Stimulated activated CD4-positive, alpha-beta T cell treated with anti-CD3 and anti-CD28 coated beads, Interleukin-1b, Interleukin-23, amount 100 ng/mL, for 48 hours (primary cell): ENCODE data around the gene MRPL38.
"Not testable (repeated sequence)": the region's sequence is repeated elsewhere in the genome, so short reads cannot be mapped to it uniquely, and the experiment has no call there.

Experiments used
- DNase-seq: peaks from one replicate; pipeline ENCODE4 v3.0.0-alpha.2; 2020

The MRPL38 gene

GRCh38 chr17:75874323-75875181, 30.1 kb downstream of the MRPL38 start:
- DNase-seq: no peak

DNA sequence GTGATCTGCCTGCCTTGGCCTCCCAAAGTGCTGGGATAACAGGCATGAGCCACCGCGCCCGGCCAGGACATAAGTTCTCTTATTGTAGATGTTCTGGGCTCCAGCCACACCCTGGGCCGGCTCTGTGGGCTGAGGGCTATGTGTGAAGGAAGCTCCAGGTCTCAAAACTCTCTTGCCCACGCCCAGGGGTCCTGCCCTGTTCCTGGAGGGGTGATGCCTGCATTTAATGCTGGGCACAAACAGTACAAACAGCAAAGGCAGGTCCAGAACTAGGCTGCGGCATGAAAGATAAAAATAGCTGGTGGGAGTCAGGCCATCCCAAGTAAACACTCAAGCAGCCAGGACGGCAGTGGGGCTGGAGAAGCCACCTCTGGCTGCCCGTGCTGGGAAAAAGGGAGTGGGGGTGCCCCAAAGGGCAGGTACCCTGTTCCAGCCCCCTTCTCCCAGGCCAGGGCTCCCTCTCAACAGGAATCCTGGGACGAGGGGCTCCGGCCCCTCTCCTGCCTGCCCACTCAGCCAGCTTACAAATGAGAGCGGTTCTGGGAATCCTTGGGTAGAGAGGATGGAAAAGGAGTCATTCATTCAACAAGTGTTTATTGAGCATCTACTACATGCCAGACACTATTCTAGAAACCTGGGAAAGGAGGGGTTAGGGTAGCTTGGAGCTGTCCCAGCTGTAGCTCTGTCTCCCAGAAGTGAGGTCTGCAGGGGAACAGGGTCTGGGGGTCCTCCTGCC, 30.9 kb downstream of the MRPL38 start:
- DNase-seq: no peak

GRCh38 chr17:75872434-75873351, 32.0 kb downstream of the MRPL38 start:
- no peak for DNase-seq

GRCh38 chr17:75870228-75870627, 34.5 kb downstream of the MRPL38 start:
- not testable (repeated sequence) for DNase-seq

GRCh38 chr17:75869282-75870141, 35.2 kb downstream of the MRPL38 start:
- DNase-seq: no peak

- not testable (repeated sequence) for DNase-seq
Observed at GRCh38 chr17:75868730-75869281, 35.9 kb downstream of the MRPL38 start.

- DNase-seq: not testable (repeated sequence)
Observed at GRCh38 chr17:75865404-75866188, 39.1 kb downstream of the MRPL38 start.

DNA sequence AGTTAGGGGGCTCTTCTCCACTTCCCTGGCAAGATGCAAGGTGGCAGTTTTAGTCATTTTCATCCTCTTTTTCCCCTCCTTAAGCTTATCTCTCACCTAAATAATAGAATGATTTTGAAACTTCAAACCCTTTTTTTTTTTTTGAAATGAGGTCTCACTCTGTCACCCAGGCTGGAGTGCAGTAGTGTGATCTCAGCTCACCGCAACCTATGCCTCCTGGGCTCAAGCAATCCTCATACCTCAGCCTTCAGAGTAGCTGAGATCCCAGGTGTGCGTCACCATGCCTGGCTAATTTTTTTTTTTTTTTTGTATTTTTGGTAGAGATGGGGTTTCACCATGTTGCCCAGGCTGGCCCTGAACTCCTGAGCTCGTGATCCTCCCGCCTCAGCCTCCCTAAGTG, 39.8 kb downstream of the MRPL38 start:
- not testable (repeated sequence) for DNase-seq

GRCh38 chr17:75864448-75864871, 40.2 kb downstream of the MRPL38 start:
- peak; percentile 48 for DNase-seq

DNA sequence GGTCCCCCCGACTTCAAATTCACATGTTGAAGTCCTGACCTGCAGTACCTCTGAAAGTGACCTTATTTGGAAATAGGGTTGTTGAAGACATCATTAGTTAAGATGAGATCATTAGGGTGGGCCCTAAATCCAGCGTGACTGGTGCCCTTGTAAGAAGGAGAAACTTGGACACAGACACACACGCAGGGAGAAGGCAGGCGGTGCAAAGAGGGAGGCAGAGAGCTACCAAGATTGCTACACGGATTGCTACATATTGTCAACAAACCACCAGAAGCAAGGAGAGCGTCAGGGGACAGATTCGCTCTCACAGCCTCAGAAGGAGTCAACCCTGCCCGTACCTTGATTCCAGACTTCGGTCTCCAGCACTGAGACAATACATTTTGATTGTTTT, 42.8 kb downstream of the MRPL38 start:
- DNase-seq: no peak

- not testable (repeated sequence) for DNase-seq
Observed at GRCh38 chr17:75859358-75859757, 45.3 kb downstream of the MRPL38 start.

- no peak for DNase-seq
Observed at GRCh38 chr17:75856062-75856756, 48.5 kb downstream of the MRPL38 start.

DNA sequence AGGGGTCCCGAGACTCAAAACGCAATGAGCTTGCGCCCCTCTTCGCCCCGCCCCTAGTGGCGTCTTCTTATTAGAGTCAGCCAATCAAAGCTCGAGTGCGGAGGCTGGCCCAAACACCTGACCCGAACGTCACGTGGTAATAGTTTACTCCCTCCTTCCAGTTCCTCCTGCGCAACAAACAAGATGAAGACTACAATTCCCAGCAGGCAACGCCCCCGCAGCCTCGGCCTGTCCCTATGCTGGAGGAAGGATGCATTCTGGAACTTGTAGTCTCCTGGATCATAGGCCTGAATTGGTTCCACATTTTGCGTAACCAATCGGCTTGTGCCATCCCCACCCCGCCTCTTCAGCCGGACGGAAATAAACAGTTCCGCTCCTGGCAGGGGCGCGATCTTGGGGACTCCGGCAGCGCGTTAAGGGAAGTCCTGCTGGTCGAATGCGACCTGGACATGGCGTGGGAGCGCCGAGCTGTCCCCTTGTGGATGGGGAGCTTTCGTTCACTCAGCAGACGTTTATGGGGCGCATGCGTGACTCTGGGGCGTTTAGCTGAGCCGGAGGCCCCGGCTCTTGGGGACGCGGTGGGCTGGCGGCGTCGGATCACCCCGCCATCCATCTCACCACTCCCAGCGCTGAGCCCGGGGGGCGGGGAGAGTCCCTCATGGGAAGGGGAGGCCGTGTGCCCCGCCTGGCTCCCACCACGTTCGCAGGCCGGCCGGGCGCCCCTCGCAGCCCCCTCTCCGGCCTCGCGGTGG, 49.2 kb downstream of the MRPL38 start, which contains the start of gene WBP2:
WBP2 (minus strand) TSS at position 26 of the 752 bp plus-strand sequence. CDS start 38 bp downstream, outside the sequence.
- peak; percentile 99 for DNase-seq

DNA sequence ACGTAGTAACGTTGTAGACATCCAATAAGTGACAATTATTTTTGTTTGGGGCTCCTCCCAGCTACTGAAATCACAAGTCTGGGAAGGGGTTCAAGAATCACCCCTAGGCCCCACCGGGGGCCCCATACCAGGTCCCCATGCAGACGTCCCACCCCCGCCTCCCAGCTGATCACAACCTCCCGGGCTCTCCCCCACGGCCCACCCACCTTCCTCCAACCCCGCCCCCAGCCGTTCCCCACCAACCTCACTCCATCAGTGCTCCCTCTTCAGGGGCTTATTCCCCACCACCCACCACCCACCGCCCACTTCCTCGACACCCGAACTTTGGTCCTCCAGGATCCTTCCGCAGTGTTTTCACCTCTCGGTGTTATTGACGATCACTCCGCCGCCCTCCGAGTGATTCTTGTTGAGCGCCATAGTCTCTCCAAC, 49.8 kb downstream of the MRPL38 start:
- no peak for DNase-seq

DNA sequence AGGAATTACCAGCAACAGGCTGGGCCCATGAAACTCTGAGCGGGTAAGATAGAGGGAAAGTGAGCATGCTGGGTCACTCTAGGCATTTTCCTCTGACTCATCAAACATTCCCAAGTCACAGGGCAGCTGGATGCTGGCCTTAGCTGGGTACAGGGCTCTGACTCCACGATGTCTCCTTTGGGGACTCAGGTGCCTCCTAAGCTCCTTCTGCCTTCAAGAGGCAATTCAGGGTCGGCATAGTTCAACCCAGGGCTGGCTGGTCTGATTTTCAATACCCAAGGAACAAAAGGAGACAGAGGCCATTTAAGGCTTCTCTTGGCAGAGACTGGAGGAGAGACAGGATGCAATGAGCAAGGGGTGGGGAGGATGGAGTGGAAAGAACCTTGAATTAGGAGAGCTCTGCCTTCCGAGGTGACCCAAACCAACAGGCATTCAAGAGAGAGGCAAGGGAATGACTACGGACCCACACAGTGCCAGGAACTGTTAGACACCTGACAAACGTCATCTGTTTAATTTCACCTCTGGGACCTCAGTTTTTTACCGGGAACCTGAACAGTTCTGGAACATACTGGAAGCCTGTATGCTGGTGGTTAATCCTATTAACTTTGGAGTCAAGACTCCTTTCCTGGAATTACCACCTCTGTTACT, 50.5 kb downstream of the MRPL38 start:
- DNase-seq: no peak

GRCh38 chr17:75853433-75853832, 51.3 kb downstream of the MRPL38 start:
- DNase-seq: no peak

GRCh38 chr17:75851693-75851991, 53.0 kb downstream of the MRPL38 start:
- not testable (repeated sequence) for DNase-seq

DNA sequence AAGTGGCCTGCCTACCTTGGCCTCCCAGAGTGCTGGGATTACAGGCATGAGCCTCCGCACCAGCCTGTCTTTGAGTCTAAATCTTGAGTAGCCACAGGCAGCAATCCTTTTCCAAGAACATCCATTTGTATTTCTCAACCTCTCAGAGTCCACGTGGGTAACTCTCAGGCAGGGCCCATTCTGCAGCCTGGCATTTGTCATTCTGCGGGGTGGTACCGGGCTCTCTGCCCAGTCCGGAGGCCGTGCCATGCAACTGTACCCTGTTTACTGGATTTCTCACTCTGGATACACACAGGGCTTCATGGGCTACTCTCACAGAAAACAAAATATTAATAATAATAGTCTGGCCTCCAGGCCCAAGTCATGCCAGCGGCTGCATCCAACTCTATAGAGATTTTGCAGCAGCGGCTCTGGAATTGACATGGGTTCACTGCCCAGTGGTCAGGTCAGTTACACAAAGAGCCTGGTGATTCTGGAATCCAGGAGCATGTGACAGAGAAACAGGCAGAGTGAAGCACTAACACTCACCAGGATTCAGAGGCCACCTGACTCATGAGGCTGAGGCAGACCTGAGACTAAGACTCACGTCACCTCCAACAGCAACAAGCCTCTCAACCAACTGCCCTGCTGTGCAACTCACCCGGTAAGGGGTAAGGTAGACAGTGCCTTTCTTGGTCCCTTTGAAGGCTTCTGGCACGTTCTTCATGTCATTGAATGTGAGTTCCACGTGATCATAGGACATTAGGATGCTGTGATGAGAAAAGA, 53.6 kb downstream of the MRPL38 start:
- DNase-seq: no peak
